OCI-LY1 (cell line): ENCODE data around the gene ARHGAP9.

ENCODE experiments used
- H2AFZ ChIP-seq: fragments of 200-600 bp; sonication (generic), shearing (Covaris generic); 2 replicates; pipeline ENCODE4 v1.6.0; 2014; ENCODE audit warnings: antibody characterized with exemption, mild to moderate bottlenecking, low read length
- H3F3A ChIP-seq: fragments of 200-600 bp; sonication (generic), shearing (Covaris generic); 2 replicates; pipeline ENCODE4 v1.6.0; 2014; ENCODE audit warnings: mild to moderate bottlenecking, antibody characterized with exemption, low read length, moderate library complexity; ENCODE audit not compliant: insufficient read depth
- H3K27ac ChIP-seq: fragments of 200-600 bp; sonication (generic); 2 replicates; pipeline ENCODE4 v1.5.1; 2014; ENCODE audit warnings: low read length, mixed run types, mild to moderate bottlenecking, low read depth; ENCODE audit not compliant: poor library complexity, severe bottlenecking
- H3K27me3 ChIP-seq: fragments of 200-600 bp; sonication (generic); 2 replicates; pipeline ENCODE4 v1.6.0; 2014; ENCODE audit warnings: antibody characterized with exemption, mild to moderate bottlenecking, low read length, moderate library complexity; ENCODE audit not compliant: insufficient read depth
- H3K36me3 ChIP-seq: fragments of 200-600 bp; sonication (generic); 2 replicates; pipeline ENCODE4 v1.6.1; 2014; ENCODE audit warnings: mild to moderate bottlenecking, antibody characterized with exemption, low read length, moderate library complexity, mixed read lengths; ENCODE audit not compliant: insufficient read depth
- H3K4me1 ChIP-seq: fragments of 200-600 bp; sonication (generic); 2 replicates; pipeline ENCODE4 v1.5.1; 2014; ENCODE audit warnings: mild to moderate bottlenecking, low read length, moderate library complexity; ENCODE audit not compliant: insufficient read depth, severe bottlenecking
- H3K4me2 ChIP-seq: fragments of 200-600 bp; sonication (generic), shearing (Covaris generic); 2 replicates; pipeline ENCODE4 v1.6.1; 2014; ENCODE audit warnings: low read length
- H3K4me3 ChIP-seq: fragments of 200-600 bp; sonication (generic); 2 replicates; pipeline ENCODE4 v1.5.1; 2014; ENCODE audit warnings: low read length, low read depth, mild to moderate bottlenecking, mixed read lengths; ENCODE audit not compliant: poor library complexity, severe bottlenecking
- H3K79me2 ChIP-seq: fragments of 200-600 bp; shearing (Covaris generic); 2 replicates; pipeline ENCODE4 v1.6.1; 2016; ENCODE audit warnings: mixed run types, low read length, mixed read lengths; ENCODE audit not compliant: insufficient read depth
- H3K9ac ChIP-seq: fragments of 200-600 bp; sonication (generic), shearing (Covaris generic); 2 replicates; pipeline ENCODE4 v1.6.1; 2014; ENCODE audit warnings: mild to moderate bottlenecking, low read length, mixed read lengths
- H3K9me2 ChIP-seq: fragments of 200-600 bp; sonication (generic), shearing (Covaris generic); 2 replicates; pipeline ENCODE4 v1.6.1; 2014; ENCODE audit warnings: low read depth, mild to moderate bottlenecking, low read length, mixed read lengths
- H3K9me3 ChIP-seq: fragments of 200-600 bp; shearing (Covaris generic); 2 replicates; pipeline ENCODE4 v1.6.1; 2014; ENCODE audit warnings: low read length, mixed read lengths
- H4K20me1 ChIP-seq: fragments of 200-600 bp; sonication (generic), shearing (Covaris generic); 2 replicates; pipeline ENCODE4 v1.6.0; 2016; ENCODE audit warnings: mild to moderate bottlenecking, low read length; ENCODE audit not compliant: insufficient read depth
- CTCF ChIP-seq: fragments of 200-600 bp; sonication (generic), shearing (Covaris generic); IDR thresholded peaks from 2 replicates; pipeline ENCODE4 v1.5.1; 2017; ENCODE audit warnings: mild to moderate bottlenecking, antibody characterized with exemption, low read length, moderate library complexity, mixed read lengths
- EZH2 ChIP-seq: fragments of 200-600 bp; sonication (generic), shearing (Covaris generic); IDR thresholded peaks from 2 replicates; pipeline ENCODE4 v1.8.0; 2017; ENCODE audit warnings: borderline replicate concordance, mixed run types, mild to moderate bottlenecking, antibody characterized with exemption, low read length, moderate library complexity, mixed read lengths

ARHGAP9 gene

DNA sequence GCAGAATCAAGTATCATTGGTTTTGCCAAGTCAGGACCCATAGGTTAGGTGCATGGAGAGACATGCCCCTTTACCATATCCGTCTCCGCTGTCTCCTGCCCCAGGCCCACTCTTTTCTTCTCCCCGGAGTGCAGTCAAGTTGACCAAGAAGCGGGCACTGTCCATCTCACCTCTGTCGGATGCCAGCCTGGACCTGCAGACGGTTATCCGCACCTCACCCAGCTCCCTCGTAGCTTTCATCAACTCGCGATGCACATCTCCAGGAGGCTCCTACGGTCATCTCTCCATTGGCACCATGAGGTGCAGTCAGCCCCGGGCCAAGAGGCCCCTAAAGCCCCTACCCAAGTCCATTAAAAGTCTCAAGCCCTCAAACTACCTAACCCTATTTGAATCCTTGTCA lies 15.1 kb downstream of the ARHGAP9 start:
- Histone ChIP-seq H3K4me2 (no peak overlapping the region), H3K79me2 (no peaks in the 10 kb centered on the region), H3K9me2 (no peaks in the 10 kb centered on the region), H2AFZ (no peak overlapping the region), H3K27me3 (peaks cover 7% of the 10 kb centered on the region; the same call in 1 of the 2 replicates), H3K27ac (no peak overlapping the region), H3K9ac (no peak overlapping the region), H3K4me3 (no peak overlapping the region), H3K4me1 (peaks cover 24% of the 10 kb centered on the region), H3K9me3 (no peaks in the 10 kb centered on the region), H4K20me1 (no peaks in the 10 kb centered on the region), H3K36me3 (no peaks in the 10 kb centered on the region), H3F3A (no peaks in the 10 kb centered on the region)
- TF ChIP-seq EZH2 (no peak), CTCF (no peak)

GRCh38 chr12:57462912-57463253 lies 16.8 kb downstream of the ARHGAP9 start:
- Histone ChIP-seq H3K27ac (no peak overlapping the region), H3K36me3 (no peaks in the 10 kb centered on the region)

DNA sequence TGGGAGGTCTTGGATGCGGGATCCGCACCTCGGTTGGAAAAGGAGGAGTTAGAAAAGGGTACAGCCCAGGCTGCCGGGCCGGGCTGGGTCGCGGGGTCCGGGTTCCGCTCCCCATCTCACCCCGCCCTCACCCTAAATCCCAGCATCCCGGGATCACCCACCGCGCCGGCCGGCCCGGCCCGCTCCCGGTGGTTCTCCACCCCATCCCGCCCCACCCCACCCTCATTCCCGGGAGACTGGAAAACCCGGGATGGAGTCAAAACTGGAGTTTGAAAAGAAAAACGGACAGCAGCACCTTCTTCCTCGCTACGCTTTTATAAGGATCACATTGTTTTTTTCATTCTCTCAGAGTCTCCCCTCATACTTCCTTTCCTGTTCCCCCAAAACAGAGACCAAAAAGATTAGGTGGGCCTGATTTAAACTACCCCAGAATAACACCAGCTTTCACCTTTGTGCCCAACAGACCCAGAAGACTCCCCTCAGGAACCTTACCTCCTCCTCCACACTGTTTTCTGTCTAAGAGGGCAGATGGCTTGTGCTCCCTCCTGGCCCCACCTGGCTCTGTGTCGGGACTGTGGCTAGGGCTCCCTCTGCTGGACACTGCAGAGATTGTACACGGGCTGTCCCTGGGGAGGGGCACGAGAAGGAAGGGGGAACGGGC lies 17.3 kb downstream of the ARHGAP9 start:
- Histone ChIP-seq H2AFZ (peak overlapping the region; percentile 33; the same call in 1 of the 2 replicates), H3K27ac (peak overlapping the region; percentile 57), H3K9ac (peak overlapping the region; percentile 76), H3K4me2 (peak overlapping the region; percentile 92), H3F3A (no peaks in the 10 kb centered on the region), H3K79me2 (no peaks in the 10 kb centered on the region), H3K27me3 (peaks cover 4% of the 10 kb centered on the region; the same call in 1 of the 2 replicates), H4K20me1 (no peaks in the 10 kb centered on the region), H3K36me3 (no peaks in the 10 kb centered on the region), H3K4me1 (peaks cover 30% of the 10 kb centered on the region), H3K9me3 (no peaks in the 10 kb centered on the region), H3K4me3 (peak overlapping the region; percentile 67), H3K9me2 (no peaks in the 10 kb centered on the region)
- TF ChIP-seq EZH2 (no peak), CTCF (peak; percentile 95)

More at GRCh38 chr12:57462912-57463253, 16.8 kb downstream of the ARHGAP9 start:
- Histone ChIP-seq H2AFZ (no peak overlapping the region), H4K20me1 (no peaks in the 10 kb centered on the region), H3K4me2 (peak overlapping the region; percentile 92; the same call in 1 of the 2 replicates), H3K4me3 (no peak overlapping the region), H3K9me3 (no peaks in the 10 kb centered on the region), H3F3A (no peaks in the 10 kb centered on the region), H3K79me2 (no peaks in the 10 kb centered on the region), H3K9me2 (no peaks in the 10 kb centered on the region), H3K4me1 (peaks cover 32% of the 10 kb centered on the region), H3K9ac (no peak overlapping the region), H3K27me3 (peaks cover 4% of the 10 kb centered on the region; the same call in 1 of the 2 replicates)
- no peak for TF ChIP-seq CTCF
- TF ChIP-seq EZH2, result no peak
